K562 (cell line): Measurements from ENCODE around the gene BCKDK. TPM values are rescaled to one million over a fixed set of nuclear protein-coding genes. Genes with fewer than 3 reads are reported as not detected.

Source experiments
- ATF1 ChIP-seq, 2 experiments: fragments of 450-650 bp in 1 of 2; IDR thresholded peaks; 2 replicates each; pipeline ENCODE4 v1.6.1; 2016; ENCODE audit warnings: missing compliant biosample characterization in 1 of 2, missing genetic modification characterization in 1 of 2
- CBX2 ChIP-seq: fragments of 200-600 bp; sonication (generic); IDR thresholded peaks from one replicate; pipeline ENCODE4 v1.6.1; 2012; ENCODE audit warnings: mild to moderate bottlenecking, low read length, inconsistent platforms; ENCODE audit not compliant: insufficient read depth, poor library complexity, severe bottlenecking
- EGR1 ChIP-seq: fragments of 450-650 bp; conservative IDR thresholded peaks from 2 replicates; pipeline ENCODE4 v1.6.1; 2017; ENCODE audit warnings: mild to moderate bottlenecking
- FOXJ2 ChIP-seq: fragments of 200-800 bp; sonication (Bioruptor generic); IDR thresholded peaks from 2 replicates; pipeline ENCODE4 v1.6.1; 2016; ENCODE audit warnings: missing genetic modification characterization, missing compliant biosample characterization
- HEY1 ChIP-seq: fragments of 250-450 bp; sonication (Bioruptor Pico); IDR thresholded peaks from 2 replicates; pipeline ENCODE4 v1.5.0; 2020; ENCODE audit warnings: mild to moderate bottlenecking, moderate library complexity, borderline replicate concordance
- HMG20B ChIP-seq: fragments of 250-450 bp; sonication (Bioruptor Pico); IDR thresholded peaks from 2 replicates; pipeline ENCODE4 v1.5.0; 2021; ENCODE audit warnings: mild to moderate bottlenecking
- KAT7 ChIP-seq: sonication (generic); formaldehyde crosslinking; IDR thresholded peaks from 2 replicates; pipeline ENCODE4 v1.8.0; 2022; ENCODE audit warnings: missing genetic modification reagents, mild to moderate bottlenecking, borderline replicate concordance
- KAT8 ChIP-seq: fragments of 450-650 bp; IDR thresholded peaks from 2 replicates; pipeline ENCODE4 v1.6.1; 2016; ENCODE audit warnings: low read depth, mild to moderate bottlenecking
- MAFK ChIP-seq: IDR thresholded peaks from 2 replicates; pipeline ENCODE4 v1.6.1; 2011; ENCODE audit warnings: low read length, improper control_type of control experiment
- MTF1 ChIP-seq: fragments of 250-450 bp; sonication (Bioruptor Pico); IDR thresholded peaks from 2 replicates; pipeline ENCODE4 v1.9.0; 2021; ENCODE audit warnings: moderate library complexity, mild to moderate bottlenecking, inconsistent platforms, borderline replicate concordance
- NELFE ChIP-seq: IDR thresholded peaks from 2 replicates; pipeline ENCODE4 v1.6.1; 2011; ENCODE audit warnings: mild to moderate bottlenecking; ENCODE audit not compliant: insufficient read depth, insufficient read length
- NR1H2 ChIP-seq: sonication (generic); formaldehyde crosslinking; IDR thresholded peaks from 2 replicates; pipeline ENCODE4 v1.4.0; 2020; ENCODE audit warnings: mild to moderate bottlenecking, missing genetic modification reagents
- RBFOX2 ChIP-seq: fragments of 200-400 bp; formaldehyde crosslinking; IDR thresholded peaks from 2 replicates; pipeline ENCODE4 v1.6.1; 2017; ENCODE audit warnings: low read depth, mild to moderate bottlenecking, low read length, moderate library complexity
- RBM15 ChIP-seq: fragments of 200-400 bp; formaldehyde crosslinking; IDR thresholded peaks from 2 replicates; pipeline ENCODE4 v1.6.1; 2018; ENCODE audit warnings: mild to moderate bottlenecking, low read length, moderate library complexity; ENCODE audit not compliant: insufficient read depth
- SMARCE1 ChIP-seq: fragments of 450-650 bp; IDR thresholded peaks from 2 replicates; pipeline ENCODE4 v1.7.1; 2016; ENCODE audit warnings: mild to moderate bottlenecking
- SMC3 ChIP-seq: conservative IDR thresholded peaks from 2 replicates; pipeline ENCODE4 v1.6.1; 2011; ENCODE audit warnings: low read depth, low read length, improper control_type of control experiment; ENCODE audit not compliant: insufficient read depth
- STAT5A ChIP-seq: IDR thresholded peaks from 2 replicates; pipeline ENCODE4 v1.6.1; 2012; ENCODE audit warnings: low read length, inconsistent platforms, borderline replicate concordance
- THRAP3 ChIP-seq: fragments of 450-650 bp; IDR thresholded peaks from 2 replicates; pipeline ENCODE4 v1.6.1; 2016; ENCODE audit warnings: mild to moderate bottlenecking, inconsistent platforms, borderline replicate concordance
- ZBED1 ChIP-seq: IDR thresholded peaks from 2 replicates; pipeline ENCODE4 v1.6.1; 2014
- ZC3H11A ChIP-seq: IDR thresholded peaks from 2 replicates; pipeline ENCODE4 v1.6.1; 2012; ENCODE audit warnings: low read depth, low read length, improper control_type of control experiment
- ZNF121 ChIP-seq: sonication (generic); formaldehyde crosslinking; conservative IDR thresholded peaks from 2 replicates; pipeline ENCODE4 v1.8.0; 2022; ENCODE audit warnings: missing genetic modification reagents
- ZNF134 ChIP-seq: fragments of 250-450 bp; sonication (Bioruptor Pico); conservative IDR thresholded peaks from 2 replicates; pipeline ENCODE4 v1.4.0; 2020
- ZNF23 ChIP-seq: fragments of 250-450 bp; sonication (Bioruptor Pico); IDR thresholded peaks from 2 replicates; pipeline ENCODE4 v1.4.0; 2020; ENCODE audit warnings: mild to moderate bottlenecking
- ZNF253 ChIP-seq: fragments of 250-450 bp; sonication (Bioruptor Pico); conservative IDR thresholded peaks from 2 replicates; pipeline ENCODE4 v1.6.1; 2021; ENCODE audit warnings: mild to moderate bottlenecking
- ZNF263 ChIP-seq: sonication (generic); formaldehyde crosslinking; IDR thresholded peaks from 2 replicates; pipeline ENCODE4 v1.8.0; 2022; ENCODE audit warnings: mild to moderate bottlenecking, missing genetic modification reagents, borderline replicate concordance
- ZNF280B ChIP-seq: fragments of 250-450 bp; sonication (Bioruptor Pico); IDR thresholded peaks from 2 replicates; pipeline ENCODE4 v1.5.1; 2021; ENCODE audit warnings: mild to moderate bottlenecking
- ZNF408 ChIP-seq: fragments of 250-450 bp; sonication (Bioruptor Pico); IDR thresholded peaks from 2 replicates; pipeline ENCODE4 v1.4.0; 2020; ENCODE audit warnings: low read depth, mild to moderate bottlenecking, moderate library complexity
- ZNF431 ChIP-seq: sonication (generic); formaldehyde crosslinking; IDR thresholded peaks from 2 replicates; pipeline ENCODE4 v1.8.0; 2022; ENCODE audit warnings: mild to moderate bottlenecking, missing genetic modification reagents
- polyA plus RNA-seq, 8 experiments: library from polyadenylated mRNA; depleted of rRNA in 4 of 8; stranded (reverse) in 5 of 8; unstranded in 3 of 8; fragments of >200 nt; fragmentation: Nextera tagmentation in 2 of 8; fragmentation: Illumina TruSeq in 1 of 8; extraction: Ambion mirVana in 2 of 8; extraction: Trizol in 1 of 8; gene quantifications; 2 replicates each; pipeline versions ENCODE4 v1.2.1 to v1.2.3, GENCODE V29; 2011 to 2014; ENCODE audit warnings: inconsistent platforms in 1 of 8, missing spikeins in 1 of 8
- total RNA-seq, 7 experiments: library from RNA; depleted of rRNA in 6 of 7; stranded (reverse); fragments of >200 nt in 6 of 7; fragmentation: Illumina TruSeq in 2 of 7; extraction: Trizol in 2 of 7; gene quantifications; 2 replicates each; pipeline versions ENCODE4 v1.2.1 to v1.2.3, GENCODE V29; 2011 to 2021; ENCODE audit warnings: low replicate concordance in 1 of 7
- TF ChIP-seq, protein P1 (sequence below): fragments of 450-650 bp; formaldehyde crosslinking; IDR thresholded peaks from 2 replicates; pipeline ENCODE4 v1.4.0; 2020; ENCODE audit warnings: mild to moderate bottlenecking, mixed read lengths

The BCKDK gene
- total and polyA plus RNA-seq, 9 of the 15 experiments (the other 6 are each of a cell fraction or from before 2014, with no cell fraction given) = 0.58 to 34.8 (median 13.1) TPM

GRCh38 chr16:31073970-31074813 lies 34.0 kb upstream of the BCKDK start, which contains the start of the genes ZNF646 and ZNF668 (continued):
- TF ChIP-seq NELFE (no peak), ZNF431 (CRISPR knock-in tag) (no peak), STAT5A (no peak; the same call in 1 of the 2 replicates), NR1H2 (CRISPR knock-in tag) (no peak), ZNF408 (CRISPR knock-in tag) (no peak), EGR1 (peak; percentile 78), ZNF263 (CRISPR knock-in tag) (peak; percentile 100), ZBED1 (no peak), MTF1 (CRISPR knock-in tag) (no peak), SMC3 (no peak), ZNF23 (CRISPR knock-in tag) (no peak), MAFK (no peak), KAT7 (CRISPR knock-in tag) (peak; percentile 59; the same call in 1 of the 2 replicates), ZNF280B (CRISPR knock-in tag) (no peak), THRAP3 (no peak), HEY1 (CRISPR knock-in tag) (no peak), FOXJ2 (tag) (peak; percentile 64; the same call in 1 of the 2 replicates), RBFOX2 (peak; percentile 80), SMARCE1 (no peak), HMG20B (CRISPR knock-in tag) (no peak), ZNF134 (CRISPR knock-in tag) (no peak), ZC3H11A (no peak), KAT8 (no peak), ATF1 (CRISPR knock-in tag; IDR thresholded peaks at IDR 0.05) (peak; percentile 48; the same call in 1 of the 2 replicates), ATF1 (tag; IDR thresholded peaks at IDR 0.05) (peak; percentile 94), CBX2 (no peak), RBM15 (no peak), ZNF121 (CRISPR knock-in tag) (no peak), ZNF253 (CRISPR knock-in tag) (no peak)
- TF ChIP-seq, protein P1, sequence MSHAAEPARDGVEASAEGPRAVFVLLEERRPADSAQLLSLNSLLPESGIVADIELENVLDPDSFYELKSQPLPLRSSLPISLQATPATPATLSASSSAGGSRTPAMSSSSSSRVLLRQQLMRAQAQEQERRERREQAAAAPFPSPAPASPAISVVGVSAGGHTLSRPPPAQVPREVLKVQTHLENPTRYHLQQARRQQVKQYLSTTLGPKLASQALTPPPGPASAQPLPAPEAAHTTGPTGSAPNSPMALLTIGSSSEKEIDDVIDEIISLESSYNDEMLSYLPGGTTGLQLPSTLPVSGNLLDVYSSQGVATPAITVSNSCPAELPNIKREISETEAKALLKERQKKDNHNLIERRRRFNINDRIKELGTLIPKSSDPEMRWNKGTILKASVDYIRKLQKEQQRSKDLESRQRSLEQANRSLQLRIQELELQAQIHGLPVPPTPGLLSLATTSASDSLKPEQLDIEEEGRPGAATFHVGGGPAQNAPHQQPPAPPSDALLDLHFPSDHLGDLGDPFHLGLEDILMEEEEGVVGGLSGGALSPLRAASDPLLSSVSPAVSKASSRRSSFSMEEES = no peak
